GM21576 (cell line): ENCODE measurements around the gene MAP1LC3B2.
"Not testable (repeated sequence)": the region's sequence is repeated elsewhere in the genome, so short reads cannot be mapped to it uniquely, and the experiment has no call there.

Source experiments
- ATAC-seq: cut with Tn5 transposase; IDR thresholded peaks from one replicate; pipeline ENCODE4 v1.9.1; 2021; ENCODE audit warnings: mild to moderate bottlenecking, moderate library complexity; ENCODE audit not compliant: unreplicated experiment

MAP1LC3B2 gene

DNA sequence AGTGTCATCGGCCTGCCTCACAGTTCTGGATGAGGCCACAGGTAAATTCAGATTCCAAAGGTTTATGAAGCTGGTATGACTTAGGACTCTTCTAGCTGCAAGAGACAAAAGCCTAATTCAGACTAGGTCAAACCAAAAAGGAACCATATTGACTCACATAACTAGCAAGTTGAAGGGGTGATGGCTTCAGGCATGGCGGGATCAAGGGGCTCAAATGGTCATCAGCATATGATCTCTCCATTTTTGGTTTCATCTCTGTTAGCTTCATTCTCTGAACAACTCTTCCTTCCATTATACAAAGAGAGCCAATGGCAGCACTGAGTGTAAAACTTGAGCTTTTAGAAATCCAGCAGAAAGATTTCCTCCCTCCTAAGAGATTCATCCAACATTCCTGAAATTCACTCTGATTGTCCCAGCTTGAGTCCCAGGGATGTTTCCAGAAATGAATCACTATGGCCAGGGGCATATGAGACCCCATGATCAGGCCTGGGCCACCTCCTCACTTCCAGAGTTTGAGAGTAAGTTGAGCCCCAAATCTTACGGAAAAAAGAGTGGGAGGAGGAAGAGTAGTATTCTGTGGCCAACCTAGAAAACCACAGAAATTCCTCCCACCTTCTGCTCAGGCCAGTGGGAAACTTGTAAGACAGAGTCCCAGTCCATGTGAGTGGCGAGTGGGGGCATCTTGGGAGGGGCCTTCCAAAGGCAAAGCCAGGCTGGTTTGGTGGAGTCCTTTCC lies 2.0 kb upstream of the MAP1LC3B2 start:
- no peak for ATAC-seq

- no peak for ATAC-seq
These were observed 660 bp upstream of the MAP1LC3B2 start for GRCh38 chr12:116558280-116559161.

GRCh38 chr12:116561181-116561821 lies 2.1 kb downstream of the MAP1LC3B2 start:
- no peak for ATAC-seq

GRCh38 chr12:116562090-116562489 lies 2.9 kb downstream of the MAP1LC3B2 start:
- ATAC-seq = no peak

GRCh38 chr12:116563262-116563661 lies 4.1 kb downstream of the MAP1LC3B2 start:
- no peak for ATAC-seq

DNA sequence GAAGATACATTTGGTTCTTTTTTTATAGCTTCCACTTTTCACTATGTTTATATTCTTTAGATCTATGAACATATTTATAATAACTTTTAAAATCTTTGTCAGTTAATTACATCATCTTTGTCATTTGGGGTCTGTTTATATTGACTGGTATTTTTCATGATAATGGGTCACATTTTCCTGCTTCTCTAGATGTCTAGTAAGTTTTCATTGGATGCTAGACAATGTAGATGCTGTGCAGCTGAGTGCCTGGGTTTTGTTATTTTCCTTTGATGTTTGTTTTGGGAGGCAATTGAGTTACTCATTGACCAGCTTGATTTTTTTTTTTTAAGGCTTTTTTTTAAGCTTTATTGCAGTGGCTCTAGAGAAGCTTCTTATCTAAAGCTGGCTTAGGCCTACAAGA lies 4.9 kb downstream of the MAP1LC3B2 start:
- no peak for ATAC-seq

- not testable (repeated sequence) for ATAC-seq
These were observed 6.0 kb downstream of the MAP1LC3B2 start for GRCh38 chr12:116565221-116565620.

- no peak for ATAC-seq
These were observed 6.8 kb downstream of the MAP1LC3B2 start for GRCh38 chr12:116565963-116566362.

- no peak for ATAC-seq
These were observed 9.0 kb downstream of the MAP1LC3B2 start for GRCh38 chr12:116568203-116568602.

- no peak for ATAC-seq
These were observed 11.9 kb downstream of the MAP1LC3B2 start for GRCh38 chr12:116571089-116571488.

DNA sequence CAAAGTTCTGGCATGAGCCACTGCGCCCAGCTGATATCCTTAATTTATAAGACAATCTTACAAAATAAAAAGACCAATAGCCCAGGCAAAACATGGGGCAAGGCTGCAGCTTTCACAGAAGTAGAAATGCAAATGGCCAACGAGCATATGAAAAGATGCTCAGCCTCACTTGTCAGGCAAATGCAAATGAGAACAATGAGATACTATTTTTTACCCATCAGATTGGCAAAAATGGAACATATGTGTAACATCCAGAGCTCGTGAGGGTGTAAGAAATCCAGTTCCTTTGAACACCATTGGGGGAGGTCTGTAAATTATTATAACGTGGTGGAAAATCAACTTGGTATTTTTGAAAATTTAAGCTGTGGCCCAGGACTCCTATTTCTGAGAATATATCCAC lies 14.6 kb downstream of the MAP1LC3B2 start:
- no peak for ATAC-seq

GRCh38 chr12:116575754-116576153 lies 16.6 kb downstream of the MAP1LC3B2 start:
- ATAC-seq = not testable (repeated sequence)

DNA sequence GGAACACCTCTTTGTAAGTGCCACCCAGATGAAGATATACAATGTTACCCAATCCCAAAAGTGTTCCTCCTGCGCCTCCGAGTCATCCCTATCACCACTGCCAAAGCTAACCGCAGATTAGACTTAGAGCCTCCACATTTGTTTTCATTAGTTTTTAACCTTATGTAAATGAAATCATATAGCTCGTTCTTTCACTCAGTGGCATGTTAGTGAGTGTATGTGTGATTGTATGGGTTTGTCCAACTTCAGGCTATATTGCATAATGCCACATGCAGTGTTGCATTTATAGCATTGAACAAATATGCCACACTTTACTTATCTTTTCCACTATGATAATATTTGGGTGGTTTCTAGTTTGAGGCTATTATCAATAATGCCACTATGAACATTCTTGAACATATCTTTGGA lies 18.0 kb downstream of the MAP1LC3B2 start:
- no peak for ATAC-seq

- no peak for ATAC-seq
These were observed 18.9 kb downstream of the MAP1LC3B2 start for GRCh38 chr12:116578051-116578450.

DNA sequence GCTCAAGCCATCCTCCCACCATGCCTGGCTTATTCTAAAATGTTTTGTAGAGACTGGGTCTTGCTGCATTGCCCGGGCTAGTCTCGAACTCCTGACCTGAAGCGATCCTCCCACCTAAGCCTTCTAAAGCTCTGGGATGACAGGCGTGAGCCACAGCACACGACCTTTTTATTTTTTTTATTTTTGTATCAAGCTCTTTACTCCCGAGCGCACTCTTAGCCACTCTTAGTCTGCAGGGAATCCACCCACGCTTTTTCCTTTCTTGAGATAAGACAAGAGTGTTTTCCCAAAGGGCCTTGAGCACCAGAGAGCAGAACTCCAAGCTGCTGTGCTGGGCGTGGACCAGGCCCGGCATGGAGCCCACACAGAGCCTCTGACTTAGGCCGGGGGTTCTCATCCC lies 23.4 kb downstream of the MAP1LC3B2 start:
- ATAC-seq = no peak

DNA sequence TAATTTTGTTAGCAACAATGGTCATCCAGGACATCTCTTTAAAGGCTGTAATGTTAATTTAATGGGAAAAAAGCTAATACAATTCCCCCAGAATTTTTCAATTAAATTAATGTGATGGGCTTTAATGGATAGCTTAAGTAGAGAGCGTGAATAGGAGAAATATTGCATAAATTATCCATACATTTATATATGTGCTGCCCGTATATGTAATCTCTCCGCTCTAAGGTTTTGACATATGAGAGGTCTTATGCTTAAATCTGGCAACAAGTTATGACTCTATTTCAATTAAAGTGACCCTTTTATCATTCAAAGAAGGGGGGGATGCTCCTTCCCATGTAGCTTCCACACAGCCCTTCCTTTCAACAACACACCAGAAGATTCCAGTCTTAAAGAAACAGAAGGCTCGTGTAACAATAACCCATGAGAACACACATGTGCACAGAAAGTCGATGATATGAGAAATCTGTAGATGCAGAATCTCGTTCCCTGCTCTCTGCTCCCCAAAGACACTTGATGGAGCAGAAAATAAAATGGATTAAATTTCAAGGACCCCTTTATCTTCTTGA lies 24.0 kb downstream of the MAP1LC3B2 start:
- ATAC-seq = no peak

GRCh38 chr12:116587270-116587669 lies 28.1 kb downstream of the MAP1LC3B2 start:
- ATAC-seq = no peak

DNA sequence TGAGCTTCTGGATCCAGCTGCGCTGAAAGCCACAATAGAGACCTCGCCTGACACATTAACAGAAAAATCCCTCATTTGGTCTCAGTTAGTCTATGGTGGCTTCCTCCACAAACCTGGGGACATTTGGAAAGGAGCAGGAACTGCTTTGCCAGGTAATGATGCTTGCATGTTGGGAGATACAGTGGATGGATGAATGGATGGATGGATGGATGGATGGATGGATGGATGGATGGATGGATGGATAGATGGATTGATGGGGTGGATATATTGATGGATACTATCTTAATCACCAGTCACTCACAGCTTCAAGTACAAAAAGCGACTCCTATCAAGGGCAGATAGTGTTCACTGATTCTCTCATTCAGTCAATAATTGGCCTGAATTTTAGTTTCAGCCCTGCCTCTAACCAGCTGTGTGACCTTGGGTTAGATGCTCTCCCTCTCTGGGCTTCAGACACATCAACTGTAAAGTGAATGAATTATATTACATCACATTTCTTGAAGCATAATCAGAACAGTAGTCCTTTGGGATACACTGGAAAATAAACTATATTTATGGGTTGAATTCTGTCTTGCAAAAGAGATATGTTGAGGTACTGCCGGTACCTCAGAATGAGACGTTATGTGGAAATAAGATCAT lies 29.3 kb downstream of the MAP1LC3B2 start:
- no peak for ATAC-seq

GRCh38 chr12:116589581-116589980 lies 30.4 kb downstream of the MAP1LC3B2 start:
- no peak for ATAC-seq

GRCh38 chr12:116590561-116590960 lies 31.4 kb downstream of the MAP1LC3B2 start:
- no peak for ATAC-seq
